Sigmoid colon (tissue), 4 donors: ENCODE results near the gene FGF23.

Experiments
- CTCF ChIP-seq, 4 experiments: fragments of 450-650 bp in 3 of 4; fragments of 200-600 bp in 1 of 4; IDR thresholded peaks; one replicate each; pipeline ENCODE4 v1.5.1; 2016 to 2019; ENCODE audit warnings: antibody characterized with exemption in 4 of 4, mild to moderate bottlenecking in 3 of 4, moderate library complexity in 2 of 4
- EP300 ChIP-seq, 4 donors: sonication (generic); formaldehyde crosslinking; IDR thresholded peaks; one replicate each; pipeline ENCODE4 v1.6.1; 2017; ENCODE audit warnings: antibody characterized with exemption in 4 of 4
- POLR2A ChIP-seq, 2 donors: fragments of 450-650 bp; IDR thresholded peaks; one replicate each; pipeline ENCODE4 v1.6.1; 2016; ENCODE audit warnings: antibody characterized with exemption in 2 of 2, mild to moderate bottlenecking in 2 of 2, moderate library complexity in 2 of 2
- POLR2AphosphoS5 ChIP-seq, 4 donors: sonication (generic); formaldehyde crosslinking; IDR thresholded peaks; one replicate each; pipeline ENCODE4 v1.6.1; 2017; ENCODE audit warnings: antibody characterized with exemption in 4 of 4

GRCh38 chr12:4330203-4330602 is 49.3 kb downstream of the FGF23 start:
- no peak for TF ChIP-seq CTCF (IDR thresholded peaks at IDR 0.05)
- no peak for TF ChIP-seq POLR2A (IDR thresholded peaks at IDR 0.05)
- no peak for TF ChIP-seq POLR2AphosphoS5 (IDR thresholded peaks at IDR 0.05)
- no peak for TF ChIP-seq EP300 (IDR thresholded peaks at IDR 0.05)
